ENCODE data around the gene STK11IP.

GRCh38 chr2:219626540-219626939 is 28.9 kb downstream of the STK11IP start:
- TF ChIP-seq CTCF (IDR thresholded peaks at IDR 0.05 in 2 of 3, conservative IDR thresholded peaks at IDR 0.05 in 1 of 3; ENCODE audit: borderline replicate concordance in 1 of 3, insufficient read depth in 1 of 3, low read depth in 2 of 3, low read length in 2 of 3) = no peak
- TF ChIP-seq ATF3 (IDR thresholded peaks at IDR 0.05) = no peak
- TF ChIP-seq SRF (IDR thresholded peaks at IDR 0.05; ENCODE audit: low read depth) = no peak
- no peak for TF ChIP-seq REST (IDR thresholded peaks at IDR 0.05; ENCODE audit: low read depth)
- TF ChIP-seq EZH2 (IDR thresholded peaks at IDR 0.05) = no peak
- no peak for TF ChIP-seq YY1 (IDR thresholded peaks at IDR 0.05; ENCODE audit: extremely low read depth, insufficient replicate concordance, low read depth, low read length)
- TF ChIP-seq RAD21 (IDR thresholded peaks at IDR 0.05; ENCODE audit: low read depth) = no peak
- TF ChIP-seq POLR2A (IDR thresholded peaks at IDR 0.05; ENCODE audit: borderline replicate concordance, extremely low read depth, insufficient read depth, insufficient read length) = no peak
- no peak for TF ChIP-seq CEBPB (IDR thresholded peaks at IDR 0.05; ENCODE audit: low read depth)
- no peak for TF ChIP-seq POLR2AphosphoS5 (IDR thresholded peaks at IDR 0.05; ENCODE audit: low read depth, low read length)
- no peak for TF ChIP-seq SP1 (IDR thresholded peaks at IDR 0.05; ENCODE audit: low read depth)
- no peak for TF ChIP-seq MAX (IDR thresholded peaks at IDR 0.05)
- no peak for TF ChIP-seq EZH2phosphoT487 (IDR thresholded peaks at IDR 0.05; ENCODE audit: borderline replicate concordance)

Measured in HCT116 (cell line).